HUES6 (cell line): ENCODE measurements around the gene POLD4.

ENCODE experiments used
- H3K27ac ChIP-seq: 2 replicates; pipeline ENCODE4 v1.7.0; 2013; ENCODE audit warnings: low read depth, mild to moderate bottlenecking, low read length, inconsistent platforms
- H3K27me3 ChIP-seq: 2 replicates; pipeline ENCODE4 v1.6.1; 2013; ENCODE audit warnings: low read length; ENCODE audit not compliant: control insufficient read depth, insufficient read depth
- H3K36me3 ChIP-seq: 2 replicates; pipeline ENCODE4 v1.6.1; 2013; ENCODE audit warnings: low read length; ENCODE audit not compliant: control insufficient read depth, insufficient read depth
- H3K4me1 ChIP-seq: 2 replicates; pipeline ENCODE4 v1.6.1; 2013; ENCODE audit warnings: low read length; ENCODE audit not compliant: control insufficient read depth, insufficient read depth
- H3K4me3 ChIP-seq: 2 replicates; pipeline ENCODE4 v1.5.1; 2013; ENCODE audit warnings: low read depth, low read length
- H3K9ac ChIP-seq: one replicate; pipeline ENCODE4 v1.6.1; 2013; ENCODE audit warnings: mild to moderate bottlenecking, low read length
- H3K9me3 ChIP-seq: 2 replicates; pipeline ENCODE4 v1.6.1; 2013; ENCODE audit warnings: low read depth, low read length; ENCODE audit not compliant: control insufficient read depth, insufficient read depth

The POLD4 gene

DNA sequence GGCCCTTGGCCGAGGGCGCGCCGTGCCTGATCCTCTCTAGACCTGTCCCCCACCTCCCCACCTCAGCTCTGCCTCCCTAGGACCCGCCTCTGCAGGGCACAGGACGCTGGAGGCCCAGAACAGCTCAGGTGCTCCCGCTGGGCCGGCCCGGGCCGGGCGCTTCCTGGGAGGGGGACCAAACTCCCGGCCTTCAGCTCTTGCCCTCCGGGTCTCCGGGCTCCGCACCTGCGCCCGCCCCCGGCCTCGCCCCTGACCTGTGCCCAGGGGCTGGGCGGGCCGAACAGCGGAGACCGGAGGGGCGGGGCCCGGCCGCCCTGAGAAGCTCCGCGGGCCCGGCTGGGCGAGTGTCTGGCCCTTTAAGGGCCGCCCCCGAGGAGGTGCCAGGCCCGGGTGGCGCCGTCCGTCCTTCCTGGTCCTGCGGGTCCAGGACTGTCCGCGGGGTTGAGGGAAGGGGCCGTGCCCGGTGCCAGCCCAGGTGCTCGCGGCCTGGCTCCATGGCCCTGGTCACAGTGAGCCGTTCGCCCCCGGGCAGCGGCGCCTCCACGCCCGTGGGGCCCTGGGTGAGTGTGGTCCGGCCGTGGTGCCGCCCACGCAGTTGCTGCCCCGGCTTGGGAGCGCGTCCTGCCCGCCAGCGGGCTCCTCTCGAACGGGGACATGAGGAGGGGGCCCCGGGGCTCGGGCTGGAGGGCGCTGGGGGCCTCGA lies 50.1 kb downstream of the POLD4 start, which contains the start of gene SSH3:
SSH3 (plus strand) TSS at position 399 of the 703 bp plus-strand sequence; CDS start at position 495, 96 bp downstream.
- Histone ChIP-seq H3K36me3 (peaks cover 43% of the 10 kb centered on the region), H3K9ac (peak within 1 kb of the TSS; percentile 78), H3K9me3 (no peaks in the 10 kb centered on the region), H3K4me1 (peaks cover 21% of the 10 kb centered on the region), H3K4me3 (peak within 1 kb of the TSS; percentile 88), H3K27me3 (no peaks in the 10 kb centered on the region), H3K27ac (peak within 1 kb of the TSS; percentile 81; the same call in 1 of the 2 replicates)

DNA sequence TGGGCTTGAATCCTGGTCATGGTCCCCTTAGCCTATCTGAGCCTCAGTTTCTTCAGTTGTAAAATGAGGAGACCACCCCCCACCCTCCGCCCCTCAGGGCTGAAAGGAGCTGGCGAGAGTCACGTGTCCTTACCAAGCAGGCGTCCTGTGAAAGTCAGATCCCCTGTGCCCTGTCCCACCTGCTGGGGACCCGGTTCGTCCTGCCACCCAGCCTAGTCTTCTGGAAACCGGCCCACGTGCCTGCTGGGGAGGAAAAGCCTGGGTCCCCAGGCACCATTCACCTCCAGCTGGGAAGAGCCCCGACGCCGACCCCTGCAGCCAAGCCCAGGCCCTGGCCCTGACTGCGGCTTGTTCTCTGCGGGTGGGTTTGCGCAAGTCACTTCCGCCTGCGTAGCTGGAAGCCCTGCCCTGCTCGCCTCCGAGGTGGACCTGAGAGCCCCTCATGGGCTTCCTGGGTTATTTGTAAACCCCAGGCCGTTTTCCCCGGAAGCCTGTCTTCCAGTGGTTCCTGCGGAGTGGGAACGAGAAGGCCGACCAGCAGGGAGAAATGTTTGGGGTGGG lies 50.7 kb downstream of the POLD4 start:
- peak overlapping the region; percentile 55 for H3K9ac ChIP-seq
- H3K27me3 ChIP-seq, result no peaks in the 10 kb centered on the region
- H3K9me3 ChIP-seq, result no peaks in the 10 kb centered on the region
- peaks cover 38% of the 10 kb centered on the region for H3K36me3 ChIP-seq
- H3K4me3 ChIP-seq, result peak overlapping the region; percentile 88
- H3K4me1 ChIP-seq, result peaks cover 21% of the 10 kb centered on the region
- peak overlapping the region; percentile 3; the same call in 1 of the 2 replicates for H3K27ac ChIP-seq

DNA sequence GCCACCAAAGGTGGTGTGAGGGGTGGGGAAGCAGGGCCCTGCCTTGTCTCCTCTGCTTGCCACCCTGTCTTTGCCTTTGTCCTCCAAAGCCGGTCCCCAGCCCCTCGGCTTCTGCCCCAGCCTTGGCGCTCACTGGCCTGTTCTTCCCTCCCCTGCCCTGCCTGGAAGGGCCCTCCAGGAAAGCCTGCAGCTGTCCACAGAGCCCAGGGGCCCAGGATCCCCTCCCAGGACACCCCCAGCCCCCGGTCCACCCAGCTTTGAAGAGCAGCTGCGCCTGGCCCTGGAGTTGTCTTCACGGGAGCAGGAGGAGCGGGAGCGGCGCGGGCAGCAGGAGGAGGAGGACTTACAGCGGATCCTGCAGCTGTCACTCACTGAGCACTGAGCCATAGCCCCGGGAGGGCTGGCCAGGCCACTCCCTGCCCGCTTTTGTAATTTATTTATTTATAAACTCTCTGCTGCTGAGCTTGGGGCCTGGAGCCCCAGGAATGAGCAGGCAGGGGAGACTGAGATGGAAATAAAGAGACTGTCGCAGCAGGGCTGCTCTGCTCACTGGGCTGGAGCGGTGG lies 51.3 kb downstream of the POLD4 start:
- Histone ChIP-seq H3K9me3 (no peaks in the 10 kb centered on the region), H3K36me3 (peaks cover 32% of the 10 kb centered on the region), H3K4me3 (peak overlapping the region; percentile 88), H3K9ac (peak overlapping the region; percentile 55), H3K4me1 (peaks cover 21% of the 10 kb centered on the region), H3K27me3 (no peaks in the 10 kb centered on the region), H3K27ac (peak overlapping the region; percentile 32; the same call in 1 of the 2 replicates)

DNA sequence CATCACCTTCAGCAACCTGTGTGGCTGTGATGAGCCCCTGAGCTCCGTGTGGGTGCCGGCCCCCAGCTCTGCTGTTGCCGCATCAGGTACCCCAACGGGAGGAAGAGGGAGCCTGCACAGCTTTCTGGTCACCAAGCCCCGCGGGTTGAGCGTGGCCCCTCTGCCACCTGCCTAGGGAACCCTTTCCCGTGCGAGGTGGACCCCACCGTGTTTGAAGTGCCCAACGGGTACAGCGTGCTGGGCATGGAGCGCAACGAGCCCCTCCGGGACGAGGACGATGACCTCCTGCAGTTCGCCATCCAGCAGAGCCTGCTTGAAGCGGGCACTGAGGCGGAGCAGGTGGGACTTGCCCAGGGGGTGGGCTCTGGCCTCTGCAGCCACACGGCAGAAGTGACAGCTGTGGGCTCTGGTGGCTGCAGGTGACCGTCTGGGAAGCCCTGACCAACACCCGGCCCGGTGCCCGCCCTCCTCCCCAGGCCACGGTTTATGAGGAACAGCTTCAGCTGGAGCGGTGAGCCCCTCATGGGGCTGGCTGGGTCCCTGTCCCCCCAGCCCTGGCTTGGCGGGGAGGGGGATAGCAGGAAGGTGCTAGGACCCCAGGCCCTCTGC lies 51.9 kb downstream of the POLD4 start:
- Histone ChIP-seq H3K4me1 (peaks cover 21% of the 10 kb centered on the region), H3K27me3 (no peaks in the 10 kb centered on the region), H3K9me3 (peaks cover 1% of the 10 kb centered on the region; the same call in 1 of the 2 replicates), H3K4me3 (peak overlapping the region; percentile 88), H3K27ac (0 out of 2 replicates have a peak overlapping the region, but pooled peaks have one; percentile 32), H3K9ac (peak overlapping the region; percentile 55), H3K36me3 (peaks cover 35% of the 10 kb centered on the region)
